Measurements from ENCODE around the gene SIGLEC1.

The SIGLEC1 gene

GRCh38 chr20:3744037-3744436 is 31.6 kb upstream of the SIGLEC1 start:
- DNase-seq: no peak

GRCh38 chr20:3743251-3743650 is 30.9 kb upstream of the SIGLEC1 start:
- no peak for DNase-seq

GRCh38 chr20:3741836-3742458 is 29.5 kb upstream of the SIGLEC1 start:
- DNase-seq: no peak

- DNase-seq: no peak
Measured at GRCh38 chr20:3740615-3741301, 28.4 kb upstream of the SIGLEC1 start.

- no peak for DNase-seq
Measured at GRCh38 chr20:3739926-3740451, 27.6 kb upstream of the SIGLEC1 start.

- DNase-seq: no peak
Measured at GRCh38 chr20:3739054-3739925, 26.9 kb upstream of the SIGLEC1 start.

GRCh38 chr20:3738111-3739053 is 26.0 kb upstream of the SIGLEC1 start:
- no peak for DNase-seq

- DNase-seq: no peak
Measured at GRCh38 chr20:3735768-3736167, 23.4 kb upstream of the SIGLEC1 start.

GRCh38 chr20:3734111-3734843 is 21.9 kb upstream of the SIGLEC1 start:
- DNase-seq: no peak

GRCh38 chr20:3733119-3733995 is 21.0 kb upstream of the SIGLEC1 start:
- DNase-seq: no peak

- no peak for DNase-seq
Measured at GRCh38 chr20:3732327-3733118, 20.1 kb upstream of the SIGLEC1 start, which contains the start of gene HSPA12B. Gene HSPA12B (plus strand): TSS chr20:3732685. CDS start chr20:3738675, 5,990 bp downstream.

GRCh38 chr20:3731944-3732326 is 19.5 kb upstream of the SIGLEC1 start:
- no peak for DNase-seq

- DNase-seq: no peak
Measured at GRCh38 chr20:3730803-3731672, 18.6 kb upstream of the SIGLEC1 start.

GRCh38 chr20:3729811-3730540 is 17.6 kb upstream of the SIGLEC1 start:
- no peak for DNase-seq

- DNase-seq: no peak
Measured at GRCh38 chr20:3729378-3729777, 17.0 kb upstream of the SIGLEC1 start.

GRCh38 chr20:3728876-3729275 is 16.5 kb upstream of the SIGLEC1 start:
- no peak for DNase-seq

- DNase-seq: no peak
Measured at GRCh38 chr20:3728354-3728753, 16.0 kb upstream of the SIGLEC1 start.

Data from NCI-H1694 (cell line).